GM12865 (cell line): ENCODE data around the gene CEP76.

ENCODE experiments used
- DNase-seq: peaks from one replicate; pipeline ENCODE4 v3.0.0; 2010; ENCODE audit warnings: low read depth
- H3K4me3 ChIP-seq: 2 replicates; pipeline ENCODE4 v1.5.1; 2011; ENCODE audit warnings: mild to moderate bottlenecking, low read depth, low read length, control low read depth
- CTCF ChIP-seq: IDR thresholded peaks from 2 replicates; pipeline ENCODE4 v1.5.1; 2011; ENCODE audit warnings: low read length, control low read depth, low read depth, inconsistent platforms; ENCODE audit not compliant: insufficient read depth; ENCODE audit errors: missing control alignments

Gene CEP76

DNA sequence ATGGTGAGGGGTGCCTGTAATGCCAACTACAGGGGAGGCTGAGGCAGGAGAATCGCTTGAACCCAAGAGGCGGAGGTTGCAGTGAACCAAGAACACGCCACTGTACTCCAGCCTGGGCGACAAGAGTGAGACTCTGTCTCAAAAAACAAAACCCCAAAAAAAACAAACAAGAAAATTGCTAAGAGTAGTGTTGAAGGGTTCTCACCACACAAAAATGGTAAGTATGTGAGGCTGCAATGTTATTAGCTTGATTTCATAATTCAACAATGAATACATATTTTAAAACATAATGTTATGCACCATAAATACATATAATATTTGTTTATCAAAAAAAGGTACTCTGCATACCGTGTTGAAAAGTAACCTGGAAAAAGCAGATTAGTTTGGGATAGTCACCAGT is 46.1 kb upstream of the CEP76 start:
- DNase-seq: no peak
- TF ChIP-seq CTCF: no peak
- no peak overlapping the region for H3K4me3 ChIP-seq

DNA sequence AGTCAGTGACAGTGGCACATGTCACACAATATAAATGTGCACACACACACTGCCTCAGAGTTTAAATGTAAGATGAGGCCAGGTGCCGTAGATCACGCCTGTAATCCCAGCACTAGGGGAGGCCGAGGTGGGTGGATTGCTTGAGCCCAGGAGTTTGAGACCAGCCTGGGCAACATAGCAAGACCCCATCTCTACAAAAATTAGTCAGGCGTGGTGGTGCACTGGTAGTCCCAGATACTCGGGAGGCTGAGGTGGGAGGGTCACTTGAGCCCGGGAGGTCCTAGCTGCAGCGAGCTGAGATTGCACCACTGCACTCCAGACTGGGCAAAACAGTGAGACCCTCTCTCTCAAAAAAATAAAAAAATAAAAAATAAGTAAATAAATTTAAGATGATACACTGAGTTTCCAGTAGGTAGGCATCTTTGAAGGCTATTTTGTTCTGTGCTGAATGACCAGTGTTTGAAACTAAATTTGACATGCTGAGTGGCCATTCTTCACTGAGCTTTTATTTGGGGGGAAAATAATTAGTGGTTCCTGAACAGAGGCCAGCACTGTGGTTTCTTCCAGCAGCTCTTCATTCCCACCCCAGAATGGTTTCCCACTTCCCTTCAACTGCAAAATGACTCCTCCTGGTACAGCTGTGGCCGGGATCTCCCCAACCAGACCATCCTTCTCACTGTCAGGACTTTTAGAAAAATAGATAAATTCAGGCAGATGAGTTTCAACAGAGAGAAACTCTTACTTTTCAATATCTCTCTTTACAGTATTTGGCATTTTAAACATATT is 45.2 kb upstream of the CEP76 start:
- no peak for TF ChIP-seq CTCF
- no peak overlapping the region for H3K4me3 ChIP-seq
- no peak for DNase-seq

DNA sequence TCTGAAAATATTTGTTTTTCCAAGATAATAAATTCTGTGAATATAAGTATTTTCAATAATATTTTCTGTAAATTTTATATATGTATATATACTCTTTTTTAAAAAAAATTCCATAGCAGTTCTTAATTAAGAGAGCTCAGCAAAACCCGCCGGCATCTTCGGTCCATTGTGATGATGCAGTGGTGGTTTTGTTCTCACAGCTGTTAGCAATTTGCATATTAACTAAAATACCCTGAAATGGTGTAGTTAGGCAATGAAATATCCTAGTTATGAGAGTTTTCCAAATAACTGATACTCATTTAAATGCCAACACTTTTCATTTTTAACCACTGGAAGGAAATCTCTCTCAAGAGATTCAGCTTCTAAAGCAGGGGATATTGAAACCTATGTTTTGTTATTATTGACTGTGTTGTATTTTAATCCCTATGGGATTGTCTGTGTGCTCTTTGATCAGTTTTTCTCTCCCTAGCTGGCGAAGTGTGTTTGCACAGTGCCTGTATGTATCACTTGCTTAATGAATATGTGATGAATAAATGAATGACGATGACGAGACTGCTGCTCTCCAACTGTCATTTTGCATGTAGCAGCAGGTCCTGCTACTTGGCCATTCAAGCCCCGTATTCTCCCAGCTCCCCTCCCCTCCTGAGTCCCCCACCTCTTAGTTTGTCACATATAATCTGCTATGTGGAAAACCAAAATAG is 42.7 kb upstream of the CEP76 start:
- TF ChIP-seq CTCF: no peak
- H3K4me3 ChIP-seq: no peak overlapping the region
- no peak for DNase-seq

GRCh38 chr18:12744103-12744502 is 41.6 kb upstream of the CEP76 start:
- H3K4me3 ChIP-seq: no peak overlapping the region
- peak; percentile 45 for TF ChIP-seq CTCF
- DNase-seq: peak; percentile 50

DNA sequence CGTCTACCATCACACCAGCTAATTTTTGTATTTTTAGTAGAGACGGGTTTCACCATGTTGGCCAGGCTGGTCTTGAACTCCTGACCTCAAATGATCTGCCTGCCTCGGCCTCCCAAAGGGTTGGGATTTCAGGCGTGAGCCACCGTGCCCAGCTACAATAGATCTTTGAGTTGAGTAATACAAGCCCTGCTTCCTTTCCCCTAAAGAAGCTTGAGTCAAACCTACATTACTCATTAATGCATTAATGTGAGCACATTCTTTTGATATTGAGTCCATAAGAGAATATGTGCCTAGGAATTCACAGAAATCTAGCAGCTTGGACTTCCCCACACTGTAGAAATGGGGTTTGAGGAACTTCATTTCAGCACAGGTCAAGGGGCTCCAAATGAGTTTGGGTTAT is 39.9 kb upstream of the CEP76 start:
- TF ChIP-seq CTCF: no peak
- no peak overlapping the region for H3K4me3 ChIP-seq
- DNase-seq: no peak

GRCh38 chr18:12741351-12741750 is 38.8 kb upstream of the CEP76 start:
- H3K4me3 ChIP-seq: no peak overlapping the region
- no peak for DNase-seq

More at GRCh38 chr18:12741351-12741750, 38.8 kb upstream of the CEP76 start:
- TF ChIP-seq CTCF: no peak
